SK-MEL-5 (cell line): ENCODE data around the gene ZC3H14. TPM values are rescaled to one million over a fixed set of nuclear protein-coding genes. Genes with fewer than 3 reads are reported as not detected.

Source experiments
- DNase-seq: peaks from one replicate; pipeline ENCODE4 v3.0.0-alpha.2; 2016; ENCODE audit warnings: low read depth, low spot score
- in situ Hi-C: cut with HindIII; loops from 2 replicates; pipeline ENCODE4 v1.10.0; 2016; ENCODE audit warnings: low sequenced_read_pairs, high pct_unique_total_duplicates, low pct_unique_long_range_greater_than_20kb
- total RNA-seq: library from RNA; depleted of rRNA; stranded (reverse); fragments of >200 nt; shearing (Covaris generic); gene quantifications from 2 replicates; pipeline ENCODE4 v1.2.3, GENCODE V29; 2014

The ZC3H14 gene
- total RNA-seq, 1 experiment from 2014 or later: 66.1 TPM

DNA sequence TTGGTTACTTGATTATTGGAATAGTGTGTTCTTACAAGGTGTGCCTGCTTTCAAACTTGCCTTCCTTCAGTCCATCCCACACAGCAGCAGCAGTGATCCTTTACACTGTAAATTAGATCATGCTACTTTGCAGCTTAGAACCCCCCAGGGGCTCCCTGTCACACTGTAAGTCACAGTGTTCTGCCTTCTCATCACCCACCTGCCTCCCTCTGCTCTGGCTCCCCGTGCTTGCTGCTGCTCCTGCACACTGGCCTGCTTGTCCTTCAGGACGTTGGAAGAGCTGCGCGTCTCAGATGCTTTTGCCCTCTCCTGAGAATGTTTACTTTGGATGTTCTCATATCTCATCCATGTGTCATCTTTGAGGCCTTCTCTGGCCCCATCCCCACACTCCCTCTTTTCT is 27.3 kb downstream of the ZC3H14 start:
- DNase-seq: no peak
- in situ Hi-C loops: no loop called here

DNA sequence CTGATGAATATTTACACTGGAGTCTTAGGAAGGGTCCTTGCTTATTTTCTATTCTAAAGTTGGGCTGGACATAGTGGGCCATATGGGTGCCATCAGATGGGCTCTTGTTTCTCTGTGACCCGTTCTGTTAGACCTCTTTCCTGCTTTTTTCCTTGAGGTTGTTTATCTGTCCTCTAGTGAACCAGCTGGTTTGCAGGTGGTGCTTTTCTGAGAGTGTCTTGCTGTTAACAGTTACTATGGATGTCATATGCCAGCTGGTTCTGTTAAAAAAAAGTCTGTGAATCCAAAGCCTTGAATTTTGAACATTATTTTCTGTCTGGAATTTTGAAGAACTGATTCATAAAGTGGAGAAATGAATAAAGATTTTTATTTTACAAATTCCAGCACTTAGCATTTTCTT is 29.2 kb downstream of the ZC3H14 start:
- in situ Hi-C loops: no loop called here
- no peak for DNase-seq

DNA sequence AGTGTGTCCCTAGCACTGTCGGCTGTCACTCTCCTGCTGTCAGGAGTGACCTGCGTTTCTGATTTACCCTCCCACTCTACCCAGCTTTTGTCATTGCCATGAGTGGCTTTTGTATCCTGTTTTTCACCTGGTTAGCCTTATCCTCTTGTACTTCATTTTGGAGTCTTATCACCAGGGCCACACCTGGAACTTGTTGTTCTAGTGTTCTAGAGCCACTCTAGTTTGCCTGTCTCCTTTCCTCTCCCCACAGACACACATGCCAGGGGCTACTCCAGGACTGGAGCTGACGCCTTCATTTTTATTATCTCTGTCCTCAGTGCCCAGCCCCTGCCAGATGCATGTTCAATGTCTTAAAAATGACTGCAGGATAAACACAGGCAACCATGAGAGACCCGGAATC is 34.2 kb downstream of the ZC3H14 start:
- DNase-seq: no peak
- in situ Hi-C loops: no loop called here

DNA sequence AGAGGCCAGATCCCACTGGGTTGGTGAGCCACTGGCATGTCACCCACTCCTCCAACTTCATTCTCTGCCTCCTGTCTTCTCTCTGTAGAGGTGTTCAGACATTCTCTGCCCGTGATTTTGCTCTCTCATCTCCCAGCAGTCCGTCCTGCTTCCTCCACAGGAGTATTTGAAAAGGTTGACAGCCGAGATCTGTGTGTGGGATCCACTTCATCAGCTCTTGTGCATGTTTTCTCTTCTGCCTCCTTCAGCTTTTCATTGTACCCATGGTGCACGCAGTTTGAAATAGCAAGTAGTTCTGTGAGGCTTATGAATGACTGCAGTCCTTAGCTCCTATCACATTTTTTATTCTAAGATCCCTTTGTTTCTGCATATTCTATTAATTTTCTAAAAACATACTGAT is 34.8 kb downstream of the ZC3H14 start:
- in situ Hi-C loops: no loop called here
- DNase-seq: no peak

DNA sequence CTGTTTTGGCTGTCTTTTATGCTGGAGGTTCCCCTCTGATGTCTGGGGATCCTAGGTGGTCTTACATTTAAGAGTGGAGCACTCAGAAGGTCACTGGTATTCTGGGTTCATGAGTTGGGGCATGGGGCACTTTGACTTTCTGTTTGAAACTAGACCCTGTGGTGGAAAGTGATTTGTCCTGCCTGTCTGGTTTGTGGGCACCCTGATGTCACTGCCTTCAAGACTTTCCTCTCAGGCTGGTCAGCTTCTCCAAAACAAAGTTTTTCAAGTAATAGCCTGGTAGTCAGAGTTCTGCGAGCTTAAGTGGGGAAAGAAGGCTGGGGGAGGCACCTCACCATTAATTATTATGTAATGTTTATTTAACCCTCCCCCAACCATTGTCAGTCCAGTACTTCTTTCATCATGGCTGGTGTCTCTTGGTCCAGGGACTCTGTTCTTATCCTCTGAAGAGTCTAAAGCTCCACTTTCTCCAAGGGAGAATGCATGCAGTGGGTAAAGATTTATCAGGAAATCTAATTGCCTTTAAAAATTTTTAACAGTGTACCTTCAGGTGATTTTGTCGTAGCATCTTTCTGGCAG is 35.3 kb downstream of the ZC3H14 start:
- DNase-seq: no peak
- in situ Hi-C loops: no loop called here

DNA sequence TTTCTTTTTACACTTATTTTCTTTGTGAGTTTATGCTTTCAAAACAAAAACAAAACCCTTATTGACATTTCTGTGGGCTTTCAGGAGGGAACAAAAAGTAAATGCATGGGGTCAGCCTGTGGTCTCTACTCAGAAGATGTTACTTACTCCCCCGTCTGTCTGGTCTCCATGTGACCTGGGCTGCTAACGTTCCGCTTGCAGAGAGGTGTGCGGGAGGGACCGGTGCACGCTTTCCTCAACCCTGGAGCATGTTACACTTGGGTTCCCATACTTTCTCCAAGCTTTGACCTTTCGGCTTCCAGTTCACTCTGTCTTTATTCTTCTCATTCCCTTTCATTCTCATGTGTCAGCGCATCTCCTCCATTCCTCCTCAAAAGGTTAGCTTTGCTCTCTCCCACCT is 36.5 kb downstream of the ZC3H14 start:
- DNase-seq: no peak
- in situ Hi-C loops: no loop called here

DNA sequence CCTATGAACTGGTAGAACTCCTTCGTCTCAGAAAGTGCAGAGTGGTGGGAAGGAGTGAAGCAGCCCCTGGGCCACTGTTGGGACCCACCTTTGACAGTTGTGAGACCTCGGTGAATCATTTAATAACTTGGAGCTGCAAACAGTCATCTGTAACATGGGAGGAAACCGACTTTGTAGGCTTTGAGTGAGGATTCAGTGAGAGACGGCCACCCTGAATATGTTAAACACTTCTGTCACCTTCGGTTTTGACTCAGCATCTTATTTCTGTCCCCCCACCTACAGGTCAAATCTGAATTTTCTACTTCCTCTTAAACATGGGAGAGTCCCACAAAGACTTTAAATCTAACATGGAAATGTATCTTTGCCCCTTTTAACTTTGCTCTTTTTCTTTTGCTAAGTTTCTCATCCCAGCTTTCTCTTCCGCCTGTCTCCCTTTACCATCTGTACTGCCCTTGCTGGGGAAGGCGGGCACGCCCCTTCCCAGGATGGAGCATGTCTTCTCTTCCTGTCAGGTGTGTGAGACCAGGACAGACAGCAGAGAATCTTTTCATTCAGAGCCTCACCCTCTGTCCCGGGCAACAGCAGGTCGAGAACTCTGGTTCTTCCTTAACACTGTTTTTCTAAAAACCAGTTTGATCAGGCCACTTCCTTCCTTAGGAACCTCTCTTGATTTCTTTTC is 37.1 kb downstream of the ZC3H14 start:
- no peak for DNase-seq
- in situ Hi-C loops: no loop called here

DNA sequence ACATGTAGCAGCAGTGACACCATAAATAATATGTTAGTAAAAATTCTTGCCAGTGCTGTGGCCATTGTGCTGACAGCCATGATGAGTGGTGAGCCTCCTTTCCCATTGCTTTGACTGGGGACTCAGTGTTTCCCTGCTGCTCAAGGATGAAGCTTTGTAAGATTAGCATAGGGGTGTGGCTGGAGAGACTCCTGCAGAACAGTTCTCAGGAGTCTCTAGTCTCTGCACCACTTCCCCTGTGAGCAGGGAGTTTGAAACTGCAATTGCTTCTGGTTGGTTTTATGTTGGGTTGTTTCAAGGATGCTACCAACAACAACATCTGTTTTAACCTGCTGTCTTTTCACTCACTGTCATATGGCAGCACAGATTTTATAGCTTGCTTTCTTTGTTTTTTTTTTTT is 41.4 kb downstream of the ZC3H14 start:
- no peak for DNase-seq
- in situ Hi-C loops: no loop called here

DNA sequence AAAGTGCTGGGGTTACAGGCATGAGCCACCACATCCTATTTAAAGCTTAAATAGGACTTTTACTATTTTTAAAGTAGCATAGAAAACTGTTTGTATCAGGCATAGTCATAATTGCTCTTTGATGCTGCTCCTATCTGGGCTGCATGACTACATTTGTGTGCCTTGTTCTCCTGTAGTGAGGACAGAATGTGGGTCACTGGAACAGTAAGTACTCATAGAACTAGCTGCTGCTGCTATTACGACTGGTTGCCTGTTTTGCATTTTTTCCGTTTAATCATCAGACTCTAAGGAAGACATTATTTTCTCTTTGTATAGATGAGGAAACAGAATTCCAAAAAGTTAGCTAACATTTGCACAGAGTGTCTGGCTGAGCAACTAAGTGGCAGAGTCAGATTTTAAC is 42.8 kb downstream of the ZC3H14 start:
- in situ Hi-C loops: no loop called here
- DNase-seq: no peak

DNA sequence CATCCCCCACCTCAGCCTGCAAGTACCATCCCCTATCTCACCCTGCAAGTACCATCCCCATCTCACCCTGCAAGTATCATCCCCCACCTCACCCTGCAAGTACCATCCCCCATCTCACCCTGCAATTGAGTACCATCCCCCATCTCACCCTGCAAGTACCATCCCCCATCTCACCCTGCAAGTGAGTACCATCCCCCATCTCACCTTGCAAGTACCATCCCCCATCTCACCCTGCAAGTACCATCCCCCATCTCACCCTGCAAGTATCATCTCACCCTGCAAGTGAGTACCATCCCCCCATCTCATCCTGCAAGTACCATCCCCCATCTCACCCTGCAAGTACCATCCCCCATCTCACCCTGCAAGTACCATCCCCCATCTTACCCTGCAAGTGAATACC is 45.0 kb downstream of the ZC3H14 start:
- DNase-seq: no peak
- in situ Hi-C loops: no loop called here

DNA sequence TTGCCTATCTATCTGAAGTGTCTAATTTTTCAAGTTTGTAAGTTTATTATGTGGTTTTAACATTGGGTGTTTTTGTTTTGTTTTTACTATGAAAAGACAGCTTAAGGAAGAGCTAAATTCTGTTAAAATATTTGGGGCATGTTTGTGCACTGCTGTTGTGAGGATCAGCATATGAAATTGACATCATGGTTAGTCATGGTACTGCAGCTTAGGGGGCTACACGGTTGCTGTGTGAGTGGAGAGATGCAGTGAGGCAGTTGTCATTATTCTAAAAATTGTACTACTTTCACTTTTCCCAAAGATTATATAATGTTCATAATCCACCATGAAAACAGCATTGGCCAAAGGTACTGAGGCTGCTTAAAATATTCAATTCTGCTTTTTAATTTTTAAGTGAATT is 49.0 kb downstream of the ZC3H14 start:
- in situ Hi-C loops: no loop called here
- DNase-seq: no peak

DNA sequence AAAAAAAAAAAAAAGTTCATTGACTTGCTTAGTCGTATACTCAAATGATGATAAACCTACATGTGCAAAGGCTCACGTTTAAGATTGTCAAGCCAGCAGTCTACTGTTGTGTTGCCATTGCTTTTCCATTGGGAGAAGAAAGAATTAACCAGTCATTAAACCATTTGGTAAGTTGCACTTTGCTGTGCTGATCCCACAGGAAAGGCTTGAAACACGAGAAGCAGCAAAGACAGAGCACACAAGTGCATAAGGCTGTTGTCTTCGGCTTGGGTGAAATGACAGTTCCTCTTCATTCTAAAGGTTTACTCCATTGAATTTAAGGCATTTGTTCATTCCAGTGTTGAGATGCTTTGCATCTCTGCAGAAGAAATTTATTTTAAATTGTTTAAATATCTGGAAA is 50.1 kb downstream of the ZC3H14 start:
- no peak for DNase-seq
- in situ Hi-C loops: no loop called here

DNA sequence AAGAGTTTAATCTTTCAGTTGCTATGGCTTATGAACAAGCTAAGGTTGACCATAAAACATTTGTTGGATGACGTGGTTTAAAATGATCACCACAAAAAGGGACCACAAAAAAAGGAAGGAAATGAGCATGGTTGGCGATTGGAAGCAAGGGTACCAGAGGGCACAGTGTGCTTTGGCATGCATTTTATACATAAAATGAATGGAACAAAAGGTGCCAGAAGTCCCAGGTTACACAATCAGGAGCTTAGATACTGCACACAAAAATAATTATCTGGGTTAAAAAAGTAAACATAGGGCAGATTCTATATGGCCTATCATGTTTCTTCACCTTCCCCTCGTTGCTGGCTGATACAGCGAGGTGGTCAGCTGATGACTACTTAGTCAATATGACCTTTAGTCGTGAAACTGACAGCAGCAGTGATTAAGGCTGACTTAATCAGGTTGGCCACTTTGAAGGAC is 50.7 kb downstream of the ZC3H14 start:
- in situ Hi-C loops: no loop called here
- no peak for DNase-seq

DNA sequence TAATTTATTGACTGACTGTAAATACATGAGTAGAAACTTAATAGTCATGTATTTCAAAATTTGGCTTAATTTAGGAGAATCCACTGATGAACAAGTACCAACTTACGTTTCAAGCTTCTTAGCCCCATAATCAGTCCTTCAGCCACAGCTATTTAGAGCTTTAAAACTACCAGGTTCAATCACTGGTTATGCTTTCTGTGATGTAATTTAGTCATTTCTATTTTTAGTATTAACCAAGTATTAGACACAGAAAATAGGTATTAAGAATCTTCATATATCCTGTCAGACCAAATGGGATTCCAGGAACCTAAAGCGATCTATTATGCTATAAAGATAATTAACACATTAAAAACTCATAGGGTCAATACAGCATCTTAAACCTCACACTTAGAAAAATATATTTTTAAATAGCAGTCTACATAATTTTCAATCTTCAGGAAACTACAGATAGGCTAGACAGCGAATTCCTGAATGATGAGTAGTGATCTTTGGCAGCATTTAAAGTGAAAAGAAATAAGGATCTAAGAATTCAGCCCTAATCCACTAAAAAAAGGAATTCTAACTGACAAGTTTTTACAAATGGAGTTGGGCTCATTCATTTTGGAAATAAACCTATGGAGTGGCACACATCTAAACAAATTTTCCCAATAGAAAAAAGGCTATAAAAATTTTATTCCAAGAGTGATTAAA is 51.5 kb downstream of the ZC3H14 start:
- in situ Hi-C loops: no loop called here
- no peak for DNase-seq

DNA sequence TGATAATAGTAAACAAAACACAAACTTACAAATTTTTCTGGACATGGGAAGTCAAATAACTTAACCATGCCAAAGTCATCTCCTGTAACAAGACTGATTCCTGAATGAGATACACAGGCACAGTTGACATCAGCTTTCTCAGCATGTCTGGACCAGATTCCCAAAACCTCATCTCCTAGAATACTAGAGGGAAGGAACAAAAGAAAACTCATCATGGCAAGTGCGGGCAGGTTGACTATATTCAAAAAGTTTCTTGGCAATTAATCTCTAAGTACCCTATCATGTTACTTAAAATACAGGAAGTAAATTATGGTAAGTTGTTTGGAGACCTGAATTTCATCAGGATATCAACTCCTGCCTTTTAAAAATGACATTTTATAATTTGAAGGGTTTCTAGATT is 53.9 kb downstream of the ZC3H14 start:
- in situ Hi-C loops: no loop called here

DNA sequence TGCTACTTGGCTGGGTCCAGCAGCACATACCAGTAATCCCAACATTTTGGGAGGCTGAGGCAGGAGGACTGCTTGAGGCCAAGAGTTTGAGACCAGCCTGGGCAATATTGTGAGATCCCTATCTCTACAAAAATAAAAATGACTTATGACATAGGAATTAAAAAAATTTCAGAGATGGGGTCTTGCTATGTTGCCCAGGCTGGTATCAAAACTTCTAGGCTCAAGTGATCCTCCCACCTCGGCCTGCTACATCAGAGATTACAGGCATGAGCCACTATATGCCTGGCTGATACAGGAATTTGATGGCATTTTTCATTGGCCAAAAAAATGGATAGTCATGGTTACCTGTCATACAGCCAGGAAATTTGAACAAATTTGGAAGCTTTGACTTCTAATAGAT is 54.6 kb downstream of the ZC3H14 start:
- no peak for DNase-seq
- in situ Hi-C loops: no loop called here

More for the DNA sequence above, 53.9 kb downstream of the ZC3H14 start:
- no peak for DNase-seq

DNA sequence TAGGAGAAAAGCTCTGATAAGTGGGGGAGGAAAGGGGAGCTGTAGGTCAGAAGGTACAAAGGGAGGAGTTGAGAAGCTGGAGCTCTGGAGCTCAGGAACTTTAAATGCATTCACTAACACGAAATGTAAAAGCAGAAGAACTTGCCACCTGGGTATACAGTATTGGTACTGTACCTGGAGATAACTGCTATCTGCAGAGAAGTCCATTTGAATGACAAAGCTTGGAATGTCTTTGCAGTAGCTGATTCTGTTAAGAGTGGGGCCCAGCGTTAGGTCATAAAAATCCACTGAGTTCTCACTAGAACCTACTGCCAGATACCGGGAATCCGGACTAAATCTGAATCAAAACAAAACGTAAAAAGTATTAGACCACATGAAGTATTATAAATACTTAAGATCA is 55.6 kb downstream of the ZC3H14 start:
- DNase-seq: no peak

DNA sequence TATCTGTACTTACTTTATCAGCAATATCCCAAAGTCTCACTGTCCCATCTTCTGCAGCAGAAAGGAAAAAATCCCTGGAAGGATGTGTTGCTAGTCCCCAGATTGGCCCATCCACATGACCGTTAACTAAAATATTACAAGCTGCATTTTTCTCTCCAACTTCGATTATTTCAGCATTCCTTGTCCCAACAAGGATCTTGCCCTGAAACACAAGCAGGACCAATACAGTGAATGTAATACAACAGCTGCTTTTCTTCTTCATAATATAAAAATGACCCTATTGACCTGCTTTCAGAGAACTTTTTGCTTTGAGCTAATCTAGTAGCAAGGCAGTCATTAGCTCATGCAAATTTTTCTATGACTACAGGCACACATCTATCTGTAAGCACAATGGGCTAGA is 58.3 kb downstream of the ZC3H14 start:
- in situ Hi-C loops: no loop called here
- DNase-seq: no peak

More for the DNA sequence above, 55.6 kb downstream of the ZC3H14 start:
- in situ Hi-C loops: no loop called here

DNA sequence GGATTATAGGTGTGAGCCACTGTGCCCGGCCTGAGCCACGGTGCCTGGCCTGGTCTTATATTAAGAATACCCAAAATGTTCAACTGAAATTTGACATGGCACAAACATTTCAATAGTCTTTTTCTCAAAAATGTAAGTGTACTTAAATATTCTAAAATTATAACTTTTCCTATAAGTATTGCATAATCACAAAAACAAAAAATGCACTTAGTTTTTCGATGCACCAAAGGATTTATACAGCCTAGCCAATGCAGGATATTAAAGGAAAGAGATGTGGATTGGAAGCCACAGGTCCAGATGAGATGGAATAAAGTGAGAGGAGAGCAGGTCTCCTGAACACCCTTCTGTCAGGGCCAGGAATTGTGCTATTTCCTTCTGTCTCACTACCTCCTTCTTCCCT is 62.8 kb downstream of the ZC3H14 start:
- DNase-seq: no peak
- in situ Hi-C loops: no loop called here
